ENCODE results near the gene NRL. TPM values are rescaled to one million over a fixed set of nuclear protein-coding genes. Genes with fewer than 3 reads are reported as not detected.
"Not testable (repeated sequence)": the region's sequence is repeated elsewhere in the genome, so short reads cannot be mapped to it uniquely, and the experiment has no call there.

The NRL gene
- total RNA-seq, 1 experiment from 2014 or later = 1.4 TPM

GRCh38 chr14:24037658-24038037 lies 77.1 kb downstream of the NRL start:
- POLR2A ChIA-PET = no interaction called here
- intact Hi-C loops (cut with micrococcal nuclease; ENCODE audit: unreplicated experiment) = no loop called here
- no TSS peak for BruUV-seq (replicated peaks)
- Histone ChIP-seq H3K4me3 (ENCODE audit: low read depth in 2 of 2, low read length in 2 of 2) (no peak overlapping the region), H3K9me3 (ENCODE audit: control insufficient read depth, insufficient read depth, low read depth, low read length) (no peaks in the 10 kb centered on the region; the same call in 1 of the 2 replicates), H3K27me3 (ENCODE audit: control insufficient read depth, insufficient read depth, low read length) (no peaks in the 10 kb centered on the region), H3K27ac (ENCODE audit: low read length) (no peak overlapping the region), H3K4me1 (ENCODE audit: control insufficient read depth, insufficient read depth, low read length) (no peaks in the 10 kb centered on the region), H3K36me3 (ENCODE audit: control insufficient read depth, insufficient read depth, low read length) (no peaks in the 10 kb centered on the region)
- in situ Hi-C loops (cut with HindIII; ENCODE audit: low pct_unique_long_range_greater_than_20kb, low sequenced_read_pairs) = no loop called here
- CTCF ChIA-PET = no interaction called here
- TF ChIP-seq POLR2AphosphoS5 (IDR thresholded peaks at IDR 0.05; ENCODE audit: low read depth, low read length) = no peak
- TF ChIP-seq REST (IDR thresholded peaks at IDR 0.05; ENCODE audit: insufficient read depth in 1 of 2, low read depth in 2 of 2, low read length in 1 of 2) = no peak
- no peak for TF ChIP-seq TCF7L2 (IDR thresholded peaks at IDR 0.05; ENCODE audit: low read depth, low read length)
- no peak for TF ChIP-seq SIN3A (IDR thresholded peaks at IDR 0.05; ENCODE audit: borderline replicate concordance, insufficient read depth, low read depth, low read length)
- no peak for TF ChIP-seq CTCF (IDR thresholded peaks at IDR 0.05)
- no peak for ATAC-seq
- DNase-seq (ENCODE audit: low read depth, low spot score) = no peak

GRCh38 chr14:24036963-24037657 lies 77.6 kb downstream of the NRL start:
- CTCF ChIA-PET = interaction anchor here (0.6 kb wide), 1 partner anchor 558 kb away, joined by 8 read pairs; no protein-coding TSS in a partner anchor
- POLR2A ChIA-PET; DNase-seq (ENCODE audit: low read depth, low spot score); in situ Hi-C loops (cut with HindIII; ENCODE audit: low pct_unique_long_range_greater_than_20kb, low sequenced_read_pairs); H3K4me1 ChIP-seq (ENCODE audit: control insufficient read depth, insufficient read depth, low read length); H3K9me3 ChIP-seq (ENCODE audit: control insufficient read depth, insufficient read depth, low read depth, low read length); H3K27me3 ChIP-seq (ENCODE audit: control insufficient read depth, insufficient read depth, low read length); ATAC-seq; intact Hi-C loops (cut with micrococcal nuclease; ENCODE audit: unreplicated experiment); H3K36me3 ChIP-seq (ENCODE audit: control insufficient read depth, insufficient read depth, low read length); BruUV-seq (replicated peaks): not testable (repeated sequence)
- Histone ChIP-seq H3K4me3 (ENCODE audit: low read depth in 2 of 2, low read length in 2 of 2) (peak overlapping the region; percentile 48 to 57), H3K27ac (ENCODE audit: low read length) (peak overlapping the region; percentile 54; the same call in 1 of the 2 replicates)
- peak; percentile 55 for TF ChIP-seq CTCF (IDR thresholded peaks at IDR 0.05)
